IMR-90 (cell line): ENCODE measurements around the gene BCL11B. TPM values are rescaled to one million over a fixed set of nuclear protein-coding genes. Genes with fewer than 3 reads are reported as not detected.

Experiments used
- ATAC-seq: fragments of 200-7000 bp; cut with Tn5 transposase; 2 replicates; pipeline ENCODE4 v1.9.1; 2020; ENCODE audit warnings: low read depth, mild to moderate bottlenecking, moderate library complexity
- BruUV-seq: library from RNA; stranded (reverse); fragments of 400-500 nt; replicated peaks from 2 replicates; lab custom pipeline; 2021; lab: Mats Ljungman, UMichigan
- CTCF ChIA-PET: fragments of 300-600 bp; formaldehyde crosslinking; extraction: SDS; loops from one replicate; lab custom pipeline; 2021; ENCODE audit warnings: antibody characterized with exemption; lab: Yijun Ruan, JAX
- POLR2A ChIA-PET: fragments of 300-600 bp; sonication (Branson Sonifier 250); formaldehyde crosslinking; loops from one replicate; lab custom pipeline; 2022; ENCODE audit warnings: antibody characterized with exemption; ENCODE audit not compliant: unreplicated experiment; lab: Charles Lee
- DNase-seq: peaks from one replicate; pipeline ENCODE4 v3.0.0; 2013
- H2AFZ ChIP-seq: replicated peaks from 2 replicates; pipeline ENCODE3; 2013; ENCODE audit warnings: low read length, mild to moderate bottlenecking; ENCODE audit not compliant: poor library complexity
- H2AK5ac ChIP-seq: 2 replicates; pipeline ENCODE4 v1.6.1; 2013; ENCODE audit warnings: low read depth, low read length, inconsistent platforms
- H2AK9ac ChIP-seq: replicated peaks from 2 replicates; pipeline ENCODE3; 2013; ENCODE audit warnings: mild to moderate bottlenecking, low read depth, low read length, moderate library complexity; ENCODE audit not compliant: poor library complexity
- H2BK120ac ChIP-seq: 2 replicates; pipeline ENCODE4 v1.6.1; 2013; ENCODE audit warnings: low read depth, low read length, inconsistent platforms
- H2BK15ac ChIP-seq: 3 replicates; pipeline ENCODE4 v1.6.1; 2013; ENCODE audit warnings: low read depth, low read length, inconsistent platforms
- H2BK20ac ChIP-seq: 2 replicates; pipeline ENCODE4 v1.6.1; 2013; ENCODE audit warnings: low read depth, mild to moderate bottlenecking, inconsistent platforms, low read length, moderate library complexity
- H2BK5ac ChIP-seq: 2 replicates; pipeline ENCODE4 v1.6.1; 2013; ENCODE audit warnings: mild to moderate bottlenecking, low read depth, low read length, inconsistent platforms; ENCODE audit not compliant: poor library complexity, severe bottlenecking
- H3K14ac ChIP-seq: replicated peaks from 2 replicates; pipeline ENCODE4 v1.6.1; 2013; ENCODE audit warnings: low read depth, low read length, inconsistent platforms
- H3K18ac ChIP-seq: 2 replicates; pipeline ENCODE4 v1.6.1; 2013; ENCODE audit warnings: low read depth, low read length, control low read depth
- H3K23ac ChIP-seq: 2 replicates; pipeline ENCODE4 v1.6.1; 2013; ENCODE audit warnings: low read depth, low read length, inconsistent platforms
- H3K27ac ChIP-seq: 2 replicates; pipeline ENCODE4 v1.5.1; 2013; ENCODE audit warnings: mild to moderate bottlenecking, control low read depth, low read length; ENCODE audit not compliant: insufficient read depth
- H3K27me3 ChIP-seq: 2 replicates; pipeline ENCODE4 v1.6.1; 2013; ENCODE audit warnings: low read length; ENCODE audit not compliant: control insufficient read depth, insufficient read depth
- H3K36me3 ChIP-seq: 2 replicates; pipeline ENCODE4 v1.6.1; 2013; ENCODE audit warnings: low read length, mixed read lengths; ENCODE audit not compliant: control insufficient read depth, insufficient read depth
- H3K4ac ChIP-seq: 2 replicates; pipeline ENCODE4 v1.6.1; 2013; ENCODE audit warnings: low read depth, low read length, inconsistent platforms
- H3K4me1 ChIP-seq: 2 replicates; pipeline ENCODE4 v1.6.1; 2013; ENCODE audit warnings: low read length, mixed read lengths; ENCODE audit not compliant: control insufficient read depth, insufficient read depth
- H3K4me2 ChIP-seq: 2 replicates; pipeline ENCODE4 v1.6.1; 2013; ENCODE audit warnings: low read depth, mild to moderate bottlenecking, control low read depth, low read length, moderate library complexity
- H3K4me3 ChIP-seq: 2 replicates; pipeline ENCODE4 v1.5.1; 2013; ENCODE audit warnings: low read depth, mild to moderate bottlenecking, control low read depth, low read length, moderate library complexity; ENCODE audit not compliant: insufficient read depth
- H3K56ac ChIP-seq: 2 replicates; pipeline ENCODE4 v1.6.1; 2013; ENCODE audit warnings: low read length, inconsistent platforms; ENCODE audit not compliant: insufficient read depth; ENCODE audit errors: extremely low read depth
- H3K79me1 ChIP-seq, 2 experiments: 2 replicates each; pipeline ENCODE4 v1.6.1; 2013; ENCODE audit warnings: low read length in 2 of 2, inconsistent platforms in 1 of 2, low read depth in 1 of 2
- H3K9ac ChIP-seq: 2 replicates; pipeline ENCODE4 v1.6.1; 2013; ENCODE audit warnings: low read depth, low read length, control low read depth
- H3K9me1 ChIP-seq: 2 replicates; pipeline ENCODE4 v1.6.1; 2013; ENCODE audit warnings: low read length, inconsistent platforms; ENCODE audit not compliant: insufficient read depth
- H3K9me3 ChIP-seq: 2 replicates; pipeline ENCODE4 v1.6.1; 2013; ENCODE audit warnings: low read length; ENCODE audit not compliant: control insufficient read depth, insufficient read depth
- H4K20me1 ChIP-seq: 2 replicates; pipeline ENCODE4 v1.6.1; 2013; ENCODE audit warnings: low read length, inconsistent platforms; ENCODE audit not compliant: insufficient read depth
- H4K5ac ChIP-seq: 2 replicates; pipeline ENCODE4 v1.6.1; 2013; ENCODE audit warnings: mild to moderate bottlenecking, low read depth, low read length, control low read depth
- H4K8ac ChIP-seq, 2 experiments: 2 replicates each; pipeline ENCODE4 v1.6.1; 2013; ENCODE audit warnings: low read depth in 2 of 2, low read length in 2 of 2, control low read depth in 1 of 2, inconsistent platforms in 1 of 2
- H4K91ac ChIP-seq: 2 replicates; pipeline ENCODE4 v1.6.1; 2013; ENCODE audit warnings: low read depth, low read length, inconsistent platforms; ENCODE audit not compliant: insufficient read depth
- BHLHE40 ChIP-seq: fragments of 150-350 bp; IDR thresholded peaks from 2 replicates; pipeline ENCODE4 v1.6.1; 2016; ENCODE audit warnings: mild to moderate bottlenecking, low read depth, low read length
- CEBPB ChIP-seq: IDR thresholded peaks from 2 replicates; pipeline ENCODE4 v1.6.1; 2012; ENCODE audit warnings: low read depth, low read length, improper control_type of control experiment
- CHD1 ChIP-seq: IDR thresholded peaks from 2 replicates; pipeline ENCODE4 v1.6.1; 2012; ENCODE audit warnings: low read depth, low read length, improper control_type of control experiment
- FOS ChIP-seq: fragments of 150-350 bp; IDR thresholded peaks from 2 replicates; pipeline ENCODE4 v1.6.1; 2016; ENCODE audit warnings: low read depth, low read length
- MAFK ChIP-seq: IDR thresholded peaks from 2 replicates; pipeline ENCODE4 v1.6.1; 2012; ENCODE audit warnings: low read depth, low read length, improper control_type of control experiment
- MAZ ChIP-seq: IDR thresholded peaks from 2 replicates; pipeline ENCODE4 v1.6.1; 2012; ENCODE audit warnings: low read depth, mild to moderate bottlenecking, low read length, improper control_type of control experiment, moderate library complexity, borderline replicate concordance
- MXI1 ChIP-seq: IDR thresholded peaks from 2 replicates; pipeline ENCODE4 v1.6.1; 2012; ENCODE audit warnings: low read depth, mild to moderate bottlenecking, low read length, moderate library complexity, borderline replicate concordance
- POLR2A ChIP-seq: IDR thresholded peaks from 2 replicates; pipeline ENCODE4 v1.6.1; 2012; ENCODE audit warnings: mild to moderate bottlenecking, low read depth, low read length
- RAD21 ChIP-seq: IDR thresholded peaks from 2 replicates; pipeline ENCODE4 v1.6.1; 2012; ENCODE audit warnings: low read length, improper control_type of control experiment
- RFX5 ChIP-seq: IDR thresholded peaks from 2 replicates; pipeline ENCODE4 v1.8.0; 2012; ENCODE audit warnings: low read depth, mild to moderate bottlenecking, low read length, moderate library complexity
- SMC3 ChIP-seq: fragments of 150-350 bp; IDR thresholded peaks from 2 replicates; pipeline ENCODE4 v1.6.1; 2016; ENCODE audit warnings: low read depth, mild to moderate bottlenecking, antibody characterized with exemption, low read length, moderate library complexity
- WGBS, 2 experiments: methylation state at CpG; one replicate each; pipeline versions ENCODE4 v1.1.5 to v1.1.7; 2013; ENCODE audit warnings: missing lambda C conversion rate in 2 of 2; ENCODE audit not compliant: insufficient read length in 1 of 2; ENCODE audit errors: extremely low coverage in 2 of 2; 5-methylcytosine and 5-hydroxymethylcytosine counted together
- dilution Hi-C: fragments of 300-500 bp; cut with HindIII; formaldehyde crosslinking; loops from one replicate; pipeline ENCODE4 v1.14.3; 2018; ENCODE audit warnings: low sequenced_read_pairs; ENCODE audit not compliant: unreplicated experiment
- in situ Hi-C: fragments of 300-500 bp; cut with MboI; formaldehyde crosslinking; loops from 3 replicates; pipeline ENCODE4 v1.14.3; 2019; ENCODE audit warnings: low sequenced_read_pairs, inconsistent platforms, mixed read lengths
- intact Hi-C: fragments of 100-400 bp; cut with micrococcal nuclease; formaldehyde crosslinking; loops from 2 replicates; pipeline ENCODE4 v1.10.0; 2022
- polyA plus RNA-seq, 3 experiments: library from polyadenylated mRNA; depleted of rRNA; stranded (reverse); fragments of >200 nt; gene quantifications; 2 replicates each; pipeline ENCODE4 v1.2.3, GENCODE V29; 2012; ENCODE audit warnings: low replicate concordance in 1 of 3
- total RNA-seq: library from RNA; depleted of rRNA; stranded (reverse); fragments of >200 nt; gene quantifications from 2 replicates; pipeline ENCODE4 v1.2.3, GENCODE V29; 2012
- TF ChIP-seq, protein P1 (sequence below): fragments of 150-350 bp; IDR thresholded peaks from 2 replicates; pipeline ENCODE4 v1.6.1; 2017; ENCODE audit warnings: mild to moderate bottlenecking, antibody characterized with exemption, low read length, low read depth
- TF ChIP-seq, protein P2 (sequence below): conservative IDR thresholded peaks from 2 replicates; pipeline ENCODE4 v1.5.1; 2012; ENCODE audit warnings: mild to moderate bottlenecking, low read depth, low read length, improper control_type of control experiment
- TF ChIP-seq, protein P3 (sequence below): fragments of 150-350 bp; IDR thresholded peaks from 2 replicates; pipeline ENCODE4 v1.6.1; 2016; ENCODE audit warnings: low read depth, mild to moderate bottlenecking, low read length, moderate library complexity, borderline replicate concordance

Gene BCL11B
- total and polyA plus RNA-seq, 2 of the 4 experiments (the other 2 are of a cell fraction): under 0.01 TPM; not detected in 1

DNA sequence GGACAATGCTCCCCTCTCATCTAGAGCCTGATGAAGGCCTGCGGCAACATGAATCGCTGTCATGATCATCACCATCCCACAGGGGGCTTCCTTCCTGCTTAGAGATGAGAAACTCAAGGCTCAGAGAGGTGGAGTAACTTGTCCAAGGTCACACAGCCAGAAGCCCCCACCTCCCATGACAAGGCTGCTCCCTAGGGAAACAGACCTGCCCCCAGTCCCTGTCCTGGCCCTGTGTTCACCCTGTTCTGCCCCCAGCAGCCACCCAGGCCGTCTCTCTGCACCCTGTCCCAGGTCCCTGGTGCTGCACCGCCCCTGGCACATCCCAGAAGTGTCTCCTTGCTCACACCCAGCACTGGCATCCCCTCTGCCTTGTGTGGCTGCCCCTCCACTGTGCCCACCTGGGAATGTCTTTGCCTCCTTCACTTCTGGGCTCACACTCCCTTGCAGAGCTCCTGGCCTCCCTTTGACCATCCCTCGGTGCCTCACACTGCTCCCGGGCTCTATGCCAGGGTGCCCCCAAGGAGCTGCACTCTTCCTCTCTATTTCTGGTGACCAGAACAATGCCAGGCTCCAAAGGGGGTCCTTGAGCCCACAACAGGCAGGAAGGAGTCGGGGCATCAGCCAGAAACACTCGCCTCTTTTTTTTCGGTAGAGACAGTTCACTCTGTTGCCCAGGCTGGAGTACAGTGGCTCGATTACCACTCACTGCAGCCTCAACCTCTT is 70.5 kb downstream of the BCL11B start:
- Histone ChIP-seq H2BK20ac (no peak overlapping the region), H3K9me3 (peaks cover 21% of the 10 kb centered on the region; the same call in 1 of the 2 replicates), H3K18ac (no peak overlapping the region), H3K4me1 (no peaks in the 10 kb centered on the region), H2AK5ac (no peak overlapping the region), H4K5ac (no peak overlapping the region), H3K56ac (no peak overlapping the region), H3K4me2 (no peak overlapping the region), H3K23ac (no peak overlapping the region), H3K36me3 (no peaks in the 10 kb centered on the region), H3K4ac (no peak overlapping the region), H3K9me1 (no peaks in the 10 kb centered on the region), H4K91ac (no peak overlapping the region), H2AK9ac (no peak overlapping the region), H2BK15ac (no peak overlapping the region), H2BK120ac (no peak overlapping the region), H2BK5ac (no peak overlapping the region), H3K4me3 (no peak overlapping the region), H4K20me1 (no peaks in the 10 kb centered on the region), H3K14ac (no peak overlapping the region), H3K9ac (no peak overlapping the region), H2AFZ (no peak overlapping the region), H3K27me3 (no peaks in the 10 kb centered on the region), H3K27ac (no peak overlapping the region), H3K79me1 (no peaks in the 10 kb centered on the region), H4K8ac (no peak overlapping the region)
- intact Hi-C loops (no loop called here), in situ Hi-C loops (no loop called here), dilution Hi-C loops (no loop called here)
- WGBS, 2 experiments: 17% methylated on average over 3 of the region's 10 CpGs; no CpG with 5 or more reads in 1 of the 2 experiments
- TF ChIP-seq SMC3 (no peak), MXI1 (no peak), RAD21 (no peak), MAZ (no peak), RFX5 (no peak), FOS (no peak), MAFK (no peak), POLR2A (no peak), BHLHE40 (no peak), CEBPB (no peak), CHD1 (no peak)
- TF ChIP-seq, protein P1, sequence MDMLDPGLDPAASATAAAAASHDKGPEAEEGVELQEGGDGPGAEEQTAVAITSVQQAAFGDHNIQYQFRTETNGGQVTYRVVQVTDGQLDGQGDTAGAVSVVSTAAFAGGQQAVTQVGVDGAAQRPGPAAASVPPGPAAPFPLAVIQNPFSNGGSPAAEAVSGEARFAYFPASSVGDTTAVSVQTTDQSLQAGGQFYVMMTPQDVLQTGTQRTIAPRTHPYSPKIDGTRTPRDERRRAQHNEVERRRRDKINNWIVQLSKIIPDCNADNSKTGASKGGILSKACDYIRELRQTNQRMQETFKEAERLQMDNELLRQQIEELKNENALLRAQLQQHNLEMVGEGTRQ: no peak
- TF ChIP-seq, protein P2, sequence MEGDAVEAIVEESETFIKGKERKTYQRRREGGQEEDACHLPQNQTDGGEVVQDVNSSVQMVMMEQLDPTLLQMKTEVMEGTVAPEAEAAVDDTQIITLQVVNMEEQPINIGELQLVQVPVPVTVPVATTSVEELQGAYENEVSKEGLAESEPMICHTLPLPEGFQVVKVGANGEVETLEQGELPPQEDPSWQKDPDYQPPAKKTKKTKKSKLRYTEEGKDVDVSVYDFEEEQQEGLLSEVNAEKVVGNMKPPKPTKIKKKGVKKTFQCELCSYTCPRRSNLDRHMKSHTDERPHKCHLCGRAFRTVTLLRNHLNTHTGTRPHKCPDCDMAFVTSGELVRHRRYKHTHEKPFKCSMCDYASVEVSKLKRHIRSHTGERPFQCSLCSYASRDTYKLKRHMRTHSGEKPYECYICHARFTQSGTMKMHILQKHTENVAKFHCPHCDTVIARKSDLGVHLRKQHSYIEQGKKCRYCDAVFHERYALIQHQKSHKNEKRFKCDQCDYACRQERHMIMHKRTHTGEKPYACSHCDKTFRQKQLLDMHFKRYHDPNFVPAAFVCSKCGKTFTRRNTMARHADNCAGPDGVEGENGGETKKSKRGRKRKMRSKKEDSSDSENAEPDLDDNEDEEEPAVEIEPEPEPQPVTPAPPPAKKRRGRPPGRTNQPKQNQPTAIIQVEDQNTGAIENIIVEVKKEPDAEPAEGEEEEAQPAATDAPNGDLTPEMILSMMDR: no peak
- TF ChIP-seq, protein P3, sequence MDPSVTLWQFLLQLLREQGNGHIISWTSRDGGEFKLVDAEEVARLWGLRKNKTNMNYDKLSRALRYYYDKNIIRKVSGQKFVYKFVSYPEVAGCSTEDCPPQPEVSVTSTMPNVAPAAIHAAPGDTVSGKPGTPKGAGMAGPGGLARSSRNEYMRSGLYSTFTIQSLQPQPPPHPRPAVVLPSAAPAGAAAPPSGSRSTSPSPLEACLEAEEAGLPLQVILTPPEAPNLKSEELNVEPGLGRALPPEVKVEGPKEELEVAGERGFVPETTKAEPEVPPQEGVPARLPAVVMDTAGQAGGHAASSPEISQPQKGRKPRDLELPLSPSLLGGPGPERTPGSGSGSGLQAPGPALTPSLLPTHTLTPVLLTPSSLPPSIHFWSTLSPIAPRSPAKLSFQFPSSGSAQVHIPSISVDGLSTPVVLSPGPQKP: no peak
- DNase-seq (no peak), ATAC-seq (no peak)
- ChIA-PET CTCF (no interaction called here), POLR2A (no interaction called here)
- no TSS peak for BruUV-seq
